NCI-H1092 (cell line): ENCODE data around the gene ADGRG6.

Experiments
- DNase-seq: peaks from one replicate; lab custom pipeline; 2025; lab: John Stamatoyannopoulos, UW

ADGRG6 gene

GRCh38 chr6:142489722-142490610 is 188.2 kb downstream of the ADGRG6 start:
- no peak for DNase-seq
